H1 (cell line): ENCODE measurements around the gene VASH1. TPM values are rescaled to one million over a fixed set of nuclear protein-coding genes. Genes with fewer than 3 reads are reported as not detected.

Experiments used
- CTCF ChIA-PET: fragments of 300-600 bp; sonication (Branson Sonifier 250); formaldehyde crosslinking; loops from one replicate; lab custom pipeline; 2021; ENCODE audit not compliant: partially characterized antibody; lab: Charles Lee
- POLR2A ChIA-PET: fragments of 300-600 bp; sonication (Branson Sonifier 250); formaldehyde crosslinking; loops from one replicate; lab custom pipeline; 2021; ENCODE audit warnings: inconsistent platforms; ENCODE audit not compliant: partially characterized antibody; lab: Charles Lee
- DNase-seq, 2 experiments: peaks; one replicate each; pipeline versions ENCODE4 v3.0.0 to v3.0.0-alpha.2; 2010 to 2022; ENCODE audit warnings: low spot score in 2 of 2, low read depth in 1 of 2, mixed read lengths in 1 of 2
- FAIRE-seq: peaks from 2 replicates; lab custom pipeline; 2011; peaks lifted over from hg19 to GRCh38; lab: Jason Lieb, UNC
- H2AFZ ChIP-seq: 2 replicates; pipeline ENCODE4 v1.8.1; 2012; ENCODE audit warnings: low read length, inconsistent platforms
- H2AK5ac ChIP-seq: 2 replicates; pipeline ENCODE4 v1.6.1; 2013; ENCODE audit warnings: low read depth, low read length
- H2BK120ac ChIP-seq: replicated peaks from 2 replicates; pipeline ENCODE3; 2013; ENCODE audit warnings: low read depth, low read length, inconsistent platforms
- H2BK12ac ChIP-seq: 2 replicates; pipeline ENCODE4 v1.6.1; 2013; ENCODE audit warnings: low read depth, low read length
- H2BK15ac ChIP-seq: 2 replicates; pipeline ENCODE4 v1.6.1; 2013; ENCODE audit warnings: low read length
- H2BK20ac ChIP-seq: 2 replicates; pipeline ENCODE4 v1.6.1; 2013; ENCODE audit warnings: low read length
- H2BK5ac ChIP-seq: 2 replicates; pipeline ENCODE4 v1.6.1; 2013; ENCODE audit warnings: low read depth, low read length
- H3K14ac ChIP-seq: 2 replicates; pipeline ENCODE4 v1.6.1; 2013; ENCODE audit warnings: inconsistent platforms; ENCODE audit not compliant: insufficient read length
- H3K18ac ChIP-seq: 2 replicates; pipeline ENCODE4 v1.6.1; 2013; ENCODE audit warnings: low read length; ENCODE audit errors: extremely low read depth
- H3K23ac ChIP-seq: 2 replicates; pipeline ENCODE4 v1.6.1; 2013; ENCODE audit warnings: inconsistent platforms; ENCODE audit not compliant: insufficient read length
- H3K23me2 ChIP-seq: 2 replicates; pipeline ENCODE4 v1.6.1; 2013; ENCODE audit warnings: low read depth, low read length
- H3K27ac ChIP-seq: 2 replicates; pipeline ENCODE4 v1.6.1; 2011; ENCODE audit warnings: low read depth, low read length, inconsistent platforms
- H3K27me3 ChIP-seq, 4 experiments: replicated peaks in 1 of 4; 1 replicate in 1 of 4; 2 replicates in 3 of 4; pipeline versions ENCODE4 v1.6.1 to v1.8.1; 2011 to 2013; ENCODE audit warnings: low read length in 3 of 4, mild to moderate bottlenecking in 3 of 4, inconsistent platforms in 2 of 4, mixed read lengths in 2 of 4, moderate library complexity in 1 of 4; ENCODE audit not compliant: control insufficient read depth in 3 of 4, insufficient read depth in 3 of 4; ENCODE audit errors: extremely low read depth in 1 of 4
- H3K36me3 ChIP-seq, 4 experiments: 2 replicates each; pipeline versions ENCODE4 v1.6.1 to v1.8.1; 2011 to 2013; ENCODE audit warnings: mild to moderate bottlenecking in 4 of 4, low read length in 3 of 4, moderate library complexity in 2 of 4, control low read depth in 1 of 4, inconsistent platforms in 1 of 4; ENCODE audit not compliant: insufficient read depth in 4 of 4, control insufficient read depth in 2 of 4
- H3K4ac ChIP-seq: replicated peaks from 2 replicates; pipeline ENCODE3; 2013; ENCODE audit warnings: low read length, low read depth, mixed read lengths, inconsistent platforms; ENCODE audit not compliant: insufficient read length
- H3K4me1 ChIP-seq, 4 experiments: replicated peaks in 1 of 4; 1 replicate in 1 of 4; 2 replicates in 3 of 4; pipeline versions ENCODE4 v1.6.1 to v1.8.1; 2011 to 2013; ENCODE audit warnings: low read length in 3 of 4, inconsistent platforms in 2 of 4, mixed read lengths in 1 of 4; ENCODE audit not compliant: insufficient read depth in 4 of 4, control insufficient read depth in 3 of 4
- H3K4me2 ChIP-seq, 2 experiments: 2 replicates each; pipeline versions ENCODE4 v1.6.1 to v1.8.1; 2011 to 2013; ENCODE audit warnings: low read depth in 2 of 2, low read length in 2 of 2, control low read depth in 1 of 2, inconsistent platforms in 1 of 2, mild to moderate bottlenecking in 1 of 2; ENCODE audit not compliant: insufficient read depth in 1 of 2
- H3K4me3 ChIP-seq, 4 experiments: fragments of 200-600, 300-600 bp in 1 of 4; sonication (generic), shearing (Covaris generic), sonication (Bioruptor Twin) in 1 of 4; 2 replicates each; pipeline versions ENCODE4 v1.5.1 to v1.8.1; 2011 to 2016; ENCODE audit warnings: low read length in 4 of 4, low read depth in 3 of 4, control low read depth in 2 of 4, inconsistent platforms in 2 of 4, mild to moderate bottlenecking in 2 of 4, mixed read lengths in 1 of 4, moderate library complexity in 1 of 4; ENCODE audit not compliant: insufficient read depth in 2 of 4; ENCODE audit errors: extremely low read depth in 1 of 4
- H3K56ac ChIP-seq: replicated peaks from 2 replicates; pipeline ENCODE3; 2013; ENCODE audit warnings: low read depth, mild to moderate bottlenecking, mixed read lengths, low read length, inconsistent platforms; ENCODE audit not compliant: insufficient read length
- H3K79me1 ChIP-seq: 2 replicates; pipeline ENCODE4 v1.6.1; 2013; ENCODE audit warnings: low read depth, low read length, control low read depth
- H3K79me2 ChIP-seq, 2 experiments: 2 replicates each; pipeline versions ENCODE4 v1.6.1 to v1.8.1; 2012 to 2013; ENCODE audit warnings: low read length in 2 of 2, mild to moderate bottlenecking in 2 of 2, inconsistent platforms in 1 of 2; ENCODE audit not compliant: insufficient read depth in 2 of 2, control insufficient read depth in 1 of 2
- H3K9ac ChIP-seq, 4 experiments: replicated peaks in 1 of 4; 1 replicate in 1 of 4; 2 replicates in 3 of 4; pipeline versions ENCODE4 v1.6.1 to v1.8.1; 2011 to 2013; ENCODE audit warnings: low read depth in 3 of 4, low read length in 3 of 4, control low read depth in 2 of 4, mild to moderate bottlenecking in 2 of 4, moderate library complexity in 2 of 4, inconsistent platforms in 1 of 4; ENCODE audit errors: extremely low read depth in 1 of 4
- H3K9me3 ChIP-seq, 2 experiments: 2 replicates each; pipeline versions ENCODE4 v1.6.1 to v1.8.1; 2012 to 2013; ENCODE audit warnings: mild to moderate bottlenecking in 2 of 2, moderate library complexity in 2 of 2, control low read depth in 1 of 2, inconsistent platforms in 1 of 2, low read depth in 1 of 2, low read length in 1 of 2, mixed read lengths in 1 of 2; ENCODE audit not compliant: insufficient read depth in 2 of 2
- H4K20me1 ChIP-seq, 2 experiments: replicated peaks in 1 of 2; 2 replicates each; pipeline versions ENCODE3 to v1.8.1; 2011 to 2013; ENCODE audit warnings: inconsistent platforms in 2 of 2, low read length in 2 of 2, mild to moderate bottlenecking in 1 of 2; ENCODE audit not compliant: insufficient read depth in 2 of 2, control insufficient read depth in 1 of 2
- H4K5ac ChIP-seq: 2 replicates; pipeline ENCODE4 v1.6.1; 2013; ENCODE audit warnings: low read length, low read depth, mixed read lengths, inconsistent platforms; ENCODE audit not compliant: insufficient read length
- H4K8ac ChIP-seq: 2 replicates; pipeline ENCODE4 v1.8.0; 2013; ENCODE audit warnings: mild to moderate bottlenecking, moderate library complexity, low read length, inconsistent platforms; ENCODE audit not compliant: insufficient read depth; ENCODE audit errors: extremely low read depth
- H4K91ac ChIP-seq: replicated peaks from 2 replicates; pipeline ENCODE3; 2013; ENCODE audit warnings: low read length, mixed read lengths, inconsistent platforms; ENCODE audit not compliant: insufficient read length
- CREB1 ChIP-seq: IDR thresholded peaks from 2 replicates; pipeline ENCODE4 v1.6.1; 2012; ENCODE audit warnings: inconsistent platforms
- CTBP2 ChIP-seq: IDR thresholded peaks from 2 replicates; pipeline ENCODE4 v1.7.0; 2011; ENCODE audit warnings: borderline replicate concordance, mild to moderate bottlenecking, moderate library complexity, mixed read lengths, low read length; ENCODE audit not compliant: insufficient read depth, insufficient read length
- EGR1 ChIP-seq: IDR thresholded peaks from 2 replicates; pipeline ENCODE4 v1.6.1; 2011; ENCODE audit warnings: low read depth, low read length, borderline replicate concordance
- EP300 ChIP-seq, 2 experiments: IDR thresholded peaks; 1 replicate in 1 of 2; 2 replicates in 1 of 2; pipeline ENCODE4 v1.6.1; 2011 to 2012; ENCODE audit warnings: low read depth in 2 of 2, low read length in 2 of 2, mild to moderate bottlenecking in 2 of 2, borderline replicate concordance in 1 of 2, inconsistent platforms in 1 of 2, moderate library complexity in 1 of 2
- EZH2 ChIP-seq: fragments of 200-600 bp; sonication (generic); IDR thresholded peaks from 2 replicates; pipeline ENCODE4 v1.7.1; 2012; ENCODE audit warnings: low read depth, mild to moderate bottlenecking, moderate library complexity, low read length, inconsistent platforms; ENCODE audit not compliant: severe bottlenecking
- HDAC6 ChIP-seq: IDR thresholded peaks from one replicate; pipeline ENCODE4 v1.7.1; 2012; ENCODE audit warnings: low read depth, mild to moderate bottlenecking, inconsistent platforms, low read length, moderate library complexity
- SIRT6 ChIP-seq: IDR thresholded peaks from one replicate; pipeline ENCODE4 v1.7.1; 2012; ENCODE audit warnings: low read length, inconsistent platforms
- SP4 ChIP-seq: IDR thresholded peaks from 2 replicates; pipeline ENCODE4 v1.6.1; 2012; ENCODE audit warnings: low read length, inconsistent platforms
- TCF12 ChIP-seq: IDR thresholded peaks from 2 replicates; pipeline ENCODE4 v1.6.1; 2011; ENCODE audit warnings: low read depth, mild to moderate bottlenecking, low read length
- ZNF274 ChIP-seq: IDR thresholded peaks from 2 replicates; pipeline ENCODE4 v1.7.0; 2012; ENCODE audit warnings: low read length, borderline replicate concordance; ENCODE audit errors: extremely low read depth
- WGBS, 2 experiments: shearing (Covaris generic) in 1 of 2; methylation state at CpG; one replicate each; pipeline versions ENCODE4 v1.1.6 to v1.1.7; 2013 to 2015; ENCODE audit warnings: low lambda C conversion rate in 2 of 2, mixed read lengths in 2 of 2, inconsistent platforms in 1 of 2, low coverage in 1 of 2, missing lambda C conversion rate in 1 of 2; ENCODE audit not compliant: insufficient replicate concordance in 2 of 2, insufficient coverage in 1 of 2, insufficient read length in 1 of 2; ENCODE audit errors: extremely low coverage in 1 of 2, missing lambda C conversion rate in 1 of 2; 5-methylcytosine and 5-hydroxymethylcytosine counted together
- polyA plus RNA-seq, 7 experiments: library from polyadenylated mRNA; depleted of rRNA in 3 of 7; stranded (reverse) in 5 of 7; unstranded in 2 of 7; fragments of >200 nt in 5 of 7; fragments of 200-250 nt in 2 of 7; gene quantifications; 1 replicate in 5 of 7; 2 replicates in 1 of 7; 4 replicates in 1 of 7; pipeline versions ENCODE4 v1.2.1 to v1.2.3, GENCODE V29; 2011 to 2013; ENCODE audit warnings: missing spikeins in 2 of 7, mixed read lengths in 2 of 7
- total RNA-seq: library from RNA; stranded (reverse); fragmentation: NEBNext Ultra II Directional; extraction: Animal tissue kit (Norgen Biotek cat#: 25700); gene quantifications from 2 replicates; pipeline ENCODE4 v1.2.1, GENCODE V29; 2021
- TF ChIP-seq, protein P1 (sequence below): IDR thresholded peaks from 2 replicates; pipeline ENCODE4 v1.6.1; 2011; ENCODE audit warnings: low read length, improper control_type of control experiment
- TF ChIP-seq, protein P2 (sequence below): IDR thresholded peaks from 2 replicates; pipeline ENCODE4 v1.6.1; 2012; ENCODE audit warnings: inconsistent platforms

VASH1 gene
- total and polyA plus RNA-seq, 2 of the 8 experiments (the other 6 are each of a cell fraction or from before 2014, with no cell fraction given) = 3.1 to 6.4 TPM

DNA sequence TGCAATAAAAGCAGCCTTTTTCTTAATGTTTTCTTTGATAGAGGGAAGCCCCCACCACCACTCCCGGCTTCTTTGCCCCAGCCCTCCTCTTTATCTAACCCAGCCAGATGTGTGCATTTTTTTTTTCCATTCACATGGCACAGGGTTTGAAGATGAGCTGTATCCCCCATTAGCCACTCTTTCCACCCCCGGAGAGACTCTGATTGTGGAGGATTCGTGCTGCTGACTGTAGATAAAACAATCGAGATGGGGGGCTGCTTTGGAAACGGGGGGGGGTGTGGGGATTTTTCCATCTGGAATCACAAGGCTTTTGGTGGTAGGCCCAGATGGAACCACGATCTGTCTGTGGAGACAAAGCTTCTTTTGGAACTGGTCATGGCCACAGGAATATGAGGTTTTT lies 46.2 kb upstream of the VASH1 start:
- H2BK20ac ChIP-seq = no peak overlapping the region
- no peaks in the 10 kb centered on the region for H3K36me3 ChIP-seq
- CTCF ChIA-PET = interaction anchor here (0.6 to 3.9 kb wide), 7 partner anchors 53 to 1290 kb away, joined by 3 to 46 read pairs (median 3); no protein-coding TSS in a partner anchor
- peaks cover 0 to under 1% (median 0%) of the 10 kb centered on the region in 4 experiments; a peak in 1 of 7 replicates for H3K4me1 ChIP-seq
- H3K79me1 ChIP-seq = no peaks in the 10 kb centered on the region
- H2BK12ac ChIP-seq = no peak overlapping the region
- no peak overlapping the region for H4K5ac ChIP-seq
- no peak overlapping the region for H3K4me2 ChIP-seq
- no peak overlapping the region for H2BK5ac ChIP-seq
- no peak overlapping the region for H3K14ac ChIP-seq
- H2AFZ ChIP-seq = no peak overlapping the region
- WGBS, 2 experiments = 82% methylated on average over 6 of the region's 6 CpGs; no CpG with 5 or more reads in 1 of the 2 experiments
- no peak overlapping the region for H3K18ac ChIP-seq
- no peak overlapping the region for H4K8ac ChIP-seq
- no peak overlapping the region for H4K91ac ChIP-seq
- H3K9me3 ChIP-seq = no peaks in the 10 kb centered on the region
- H2BK15ac ChIP-seq = peak overlapping the region; percentile 81; the same call in 1 of the 2 replicates
- DNase-seq (peak in 1 of 2 experiments; percentile 4), FAIRE-seq (no peak)
- H4K20me1 ChIP-seq = no peaks in the 10 kb centered on the region
- no peak overlapping the region for H3K27ac ChIP-seq
- H3K56ac ChIP-seq = no peak overlapping the region
- no peak overlapping the region for H3K4me3 ChIP-seq
- H3K79me2 ChIP-seq = no peaks in the 10 kb centered on the region
- no peak overlapping the region for H2BK120ac ChIP-seq
- no peaks in the 10 kb centered on the region for H3K27me3 ChIP-seq
- H2AK5ac ChIP-seq = no peak overlapping the region
- no peaks in the 10 kb centered on the region for H3K23me2 ChIP-seq
- H3K23ac ChIP-seq = no peak overlapping the region
- no peak overlapping the region for H3K4ac ChIP-seq
- no peak overlapping the region for H3K9ac ChIP-seq
- POLR2A ChIA-PET = no interaction called here
- TF ChIP-seq SIRT6 = no peak
- TF ChIP-seq HDAC6 = no peak
- TF ChIP-seq CTBP2 = no peak
- no peak for TF ChIP-seq EGR1
- TF ChIP-seq ZNF274 = no peak
- no peak for TF ChIP-seq EZH2
- TF ChIP-seq, protein P1, sequence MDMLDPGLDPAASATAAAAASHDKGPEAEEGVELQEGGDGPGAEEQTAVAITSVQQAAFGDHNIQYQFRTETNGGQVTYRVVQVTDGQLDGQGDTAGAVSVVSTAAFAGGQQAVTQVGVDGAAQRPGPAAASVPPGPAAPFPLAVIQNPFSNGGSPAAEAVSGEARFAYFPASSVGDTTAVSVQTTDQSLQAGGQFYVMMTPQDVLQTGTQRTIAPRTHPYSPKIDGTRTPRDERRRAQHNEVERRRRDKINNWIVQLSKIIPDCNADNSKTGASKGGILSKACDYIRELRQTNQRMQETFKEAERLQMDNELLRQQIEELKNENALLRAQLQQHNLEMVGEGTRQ = no peak
- TF ChIP-seq EP300 (IDR thresholded peaks at IDR 0.05; ENCODE audit: borderline replicate concordance in 1 of 2, low read depth in 2 of 2, low read length in 2 of 2) = no peak
- no peak for TF ChIP-seq TCF12
- TF ChIP-seq SP4 = no peak
- TF ChIP-seq, protein P2, sequence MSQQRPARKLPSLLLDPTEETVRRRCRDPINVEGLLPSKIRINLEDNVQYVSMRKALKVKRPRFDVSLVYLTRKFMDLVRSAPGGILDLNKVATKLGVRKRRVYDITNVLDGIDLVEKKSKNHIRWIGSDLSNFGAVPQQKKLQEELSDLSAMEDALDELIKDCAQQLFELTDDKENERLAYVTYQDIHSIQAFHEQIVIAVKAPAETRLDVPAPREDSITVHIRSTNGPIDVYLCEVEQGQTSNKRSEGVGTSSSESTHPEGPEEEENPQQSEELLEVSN = no peak
- no peak for TF ChIP-seq CREB1
